K562 (cell line): Measurements from ENCODE around the gene AP3M1. TPM values are rescaled to one million over a fixed set of nuclear protein-coding genes. Genes with fewer than 3 reads are reported as not detected.

Experiments used
- CTBP1 ChIP-seq: fragments of 450-650 bp; IDR thresholded peaks from 2 replicates; pipeline ENCODE4 v1.6.1; 2016; ENCODE audit warnings: borderline replicate concordance
- CXXC5 ChIP-seq: fragments of 250-450 bp; sonication (Bioruptor Pico); IDR thresholded peaks from 2 replicates; pipeline ENCODE4 v1.8.0; 2022; ENCODE audit warnings: inconsistent platforms, mild to moderate bottlenecking, moderate library complexity
- E2F4 ChIP-seq: sonication (generic); formaldehyde crosslinking; IDR thresholded peaks from 2 replicates; pipeline ENCODE4 v1.8.0; 2022; ENCODE audit warnings: mild to moderate bottlenecking, low read depth, missing genetic modification reagents
- HDAC2 ChIP-seq: fragments of 450-650 bp; IDR thresholded peaks from 2 replicates; pipeline ENCODE4 v1.6.1; 2016; ENCODE audit warnings: mild to moderate bottlenecking
- KDM1A ChIP-seq, 2 experiments: fragments of 450-650 bp; IDR thresholded peaks; 2 replicates each; pipeline ENCODE4 v1.6.1; 2016; ENCODE audit warnings: mild to moderate bottlenecking in 2 of 2
- KLF10 ChIP-seq: fragments of 250-450 bp; sonication (Bioruptor Pico); IDR thresholded peaks from 2 replicates; pipeline ENCODE4 v1.6.1; 2021; ENCODE audit warnings: matching md5 sums
- MBD2 ChIP-seq: sonication (generic); IDR thresholded peaks from 2 replicates; pipeline ENCODE4 v1.6.1; 2016; ENCODE audit warnings: low read depth, borderline replicate concordance
- MCM3 ChIP-seq: fragments of 450-650 bp; IDR thresholded peaks from 2 replicates; pipeline ENCODE4 v1.6.1; 2016
- MTA1 ChIP-seq: fragments of 450-650 bp; IDR thresholded peaks from 2 replicates; pipeline ENCODE4 v1.6.1; 2017; ENCODE audit warnings: borderline replicate concordance
- MTA3 ChIP-seq: fragments of 450-650 bp; formaldehyde crosslinking; IDR thresholded peaks from 2 replicates; pipeline ENCODE4 v1.6.1; 2017; ENCODE audit warnings: mild to moderate bottlenecking, borderline replicate concordance
- PHB ChIP-seq: fragments of 250-450 bp; sonication (Bioruptor Pico); IDR thresholded peaks from 2 replicates; pipeline ENCODE4 v1.5.0; 2021
- RERE ChIP-seq: sonication (generic); formaldehyde crosslinking; IDR thresholded peaks from 2 replicates; pipeline ENCODE4 v1.8.0; 2023; ENCODE audit warnings: missing genetic modification reagents, mild to moderate bottlenecking, borderline replicate concordance
- SNAPC5 ChIP-seq: fragments of 250-450 bp; sonication (Bioruptor Pico); IDR thresholded peaks from 2 replicates; pipeline ENCODE4 v1.8.0; 2021; ENCODE audit warnings: moderate library complexity, mild to moderate bottlenecking, inconsistent platforms
- THRAP3 ChIP-seq: fragments of 450-650 bp; IDR thresholded peaks from 2 replicates; pipeline ENCODE4 v1.6.1; 2016; ENCODE audit warnings: mild to moderate bottlenecking, inconsistent platforms, borderline replicate concordance
- ZBTB34 ChIP-seq: fragments of 250-450 bp; sonication (Bioruptor Pico); IDR thresholded peaks from 2 replicates; pipeline ENCODE4 v1.8.0; 2021; ENCODE audit warnings: mild to moderate bottlenecking, moderate library complexity
- ZC3H4 ChIP-seq: sonication (generic); formaldehyde crosslinking; IDR thresholded peaks from 2 replicates; pipeline ENCODE4 v1.9.0; 2021; ENCODE audit warnings: missing genetic modification reagents, borderline replicate concordance
- ZNF384 ChIP-seq: IDR thresholded peaks from 2 replicates; pipeline ENCODE4 v1.6.1; 2012; ENCODE audit warnings: low read depth, low read length, improper control_type of control experiment
- polyA plus RNA-seq, 8 experiments: library from polyadenylated mRNA; depleted of rRNA in 4 of 8; stranded (reverse) in 5 of 8; unstranded in 3 of 8; fragments of >200 nt; fragmentation: Nextera tagmentation in 2 of 8; fragmentation: Illumina TruSeq in 1 of 8; extraction: Ambion mirVana in 2 of 8; extraction: Trizol in 1 of 8; gene quantifications; 2 replicates each; pipeline versions ENCODE4 v1.2.1 to v1.2.3, GENCODE V29; 2011 to 2014; ENCODE audit warnings: inconsistent platforms in 1 of 8, missing spikeins in 1 of 8
- total RNA-seq, 7 experiments: library from RNA; depleted of rRNA in 6 of 7; stranded (reverse); fragments of >200 nt in 6 of 7; fragmentation: Illumina TruSeq in 2 of 7; extraction: Trizol in 2 of 7; gene quantifications; 2 replicates each; pipeline versions ENCODE4 v1.2.1 to v1.2.3, GENCODE V29; 2011 to 2021; ENCODE audit warnings: low replicate concordance in 1 of 7
- TF ChIP-seq, protein P1 (sequence below): fragments of 450-650 bp; IDR thresholded peaks from 2 replicates; pipeline ENCODE4 v1.7.0; 2016; ENCODE audit warnings: borderline replicate concordance
- TF ChIP-seq, protein P2 (sequence below): fragments of 200-800 bp; sonication (Bioruptor generic); IDR thresholded peaks from 2 replicates; pipeline ENCODE4 v1.6.1; 2017; ENCODE audit warnings: missing genetic modification characterization, missing compliant biosample characterization

AP3M1 gene
- total and polyA plus RNA-seq, 9 of the 15 experiments (the other 6 are each of a cell fraction or from before 2014, with no cell fraction given): 44.3 to 135 (median 67.6) TPM

- TF ChIP-seq RERE (no peak), ZNF384 (no peak), MTA3 (no peak), THRAP3 (no peak), PHB (CRISPR knock-in tag) (no peak), E2F4 (CRISPR knock-in tag) (no peak), CXXC5 (CRISPR knock-in tag) (0 out of 2 replicates have a peak, but pooled peaks have one; percentile 23), KLF10 (CRISPR knock-in tag) (no peak), ZC3H4 (no peak), MBD2 (no peak), ZBTB34 (CRISPR knock-in tag) (no peak), HDAC2 (peak; percentile 41; the same call in 1 of the 2 replicates), SNAPC5 (CRISPR knock-in tag) (no peak), MCM3 (no peak), CTBP1 (no peak), KDM1A (IDR thresholded peaks at IDR 0.05) (no peak), MTA1 (no peak)
- TF ChIP-seq, protein P1, sequence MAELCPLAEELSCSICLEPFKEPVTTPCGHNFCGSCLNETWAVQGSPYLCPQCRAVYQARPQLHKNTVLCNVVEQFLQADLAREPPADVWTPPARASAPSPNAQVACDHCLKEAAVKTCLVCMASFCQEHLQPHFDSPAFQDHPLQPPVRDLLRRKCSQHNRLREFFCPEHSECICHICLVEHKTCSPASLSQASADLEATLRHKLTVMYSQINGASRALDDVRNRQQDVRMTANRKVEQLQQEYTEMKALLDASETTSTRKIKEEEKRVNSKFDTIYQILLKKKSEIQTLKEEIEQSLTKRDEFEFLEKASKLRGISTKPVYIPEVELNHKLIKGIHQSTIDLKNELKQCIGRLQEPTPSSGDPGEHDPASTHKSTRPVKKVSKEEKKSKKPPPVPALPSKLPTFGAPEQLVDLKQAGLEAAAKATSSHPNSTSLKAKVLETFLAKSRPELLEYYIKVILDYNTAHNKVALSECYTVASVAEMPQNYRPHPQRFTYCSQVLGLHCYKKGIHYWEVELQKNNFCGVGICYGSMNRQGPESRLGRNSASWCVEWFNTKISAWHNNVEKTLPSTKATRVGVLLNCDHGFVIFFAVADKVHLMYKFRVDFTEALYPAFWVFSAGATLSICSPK: no peak
- TF ChIP-seq, protein P2, sequence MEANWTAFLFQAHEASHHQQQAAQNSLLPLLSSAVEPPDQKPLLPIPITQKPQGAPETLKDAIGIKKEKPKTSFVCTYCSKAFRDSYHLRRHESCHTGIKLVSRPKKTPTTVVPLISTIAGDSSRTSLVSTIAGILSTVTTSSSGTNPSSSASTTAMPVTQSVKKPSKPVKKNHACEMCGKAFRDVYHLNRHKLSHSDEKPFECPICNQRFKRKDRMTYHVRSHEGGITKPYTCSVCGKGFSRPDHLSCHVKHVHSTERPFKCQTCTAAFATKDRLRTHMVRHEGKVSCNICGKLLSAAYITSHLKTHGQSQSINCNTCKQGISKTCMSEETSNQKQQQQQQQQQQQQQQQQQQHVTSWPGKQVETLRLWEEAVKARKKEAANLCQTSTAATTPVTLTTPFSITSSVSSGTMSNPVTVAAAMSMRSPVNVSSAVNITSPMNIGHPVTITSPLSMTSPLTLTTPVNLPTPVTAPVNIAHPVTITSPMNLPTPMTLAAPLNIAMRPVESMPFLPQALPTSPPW: no peak
These were observed 39.4 kb upstream of the AP3M1 start (continued) for GRCh38 chr10:74189999-74190421.
